HepG2 (cell line): ENCODE measurements around the gene AXIN2. TPM values are rescaled to one million over a fixed set of nuclear protein-coding genes. Genes with fewer than 3 reads are reported as not detected.
A peak's percentile ranks its signal among the peaks of the same experiment; 100 is the strongest.

Experiments
- ARHGAP35 ChIP-seq: sonication (generic); formaldehyde crosslinking; IDR thresholded peaks from 2 replicates; pipeline ENCODE4 v1.9.0; 2022; ENCODE audit warnings: mild to moderate bottlenecking, inconsistent platforms, moderate library complexity, missing genetic modification reagents, borderline replicate concordance
- ARNT2 ChIP-seq: sonication (generic); formaldehyde crosslinking; IDR thresholded peaks from 2 replicates; pipeline ENCODE4 v1.8.0; 2022; ENCODE audit warnings: mild to moderate bottlenecking, low read depth, missing genetic modification reagents, moderate library complexity
- CAMTA2 ChIP-seq: sonication (generic); formaldehyde crosslinking; IDR thresholded peaks from 2 replicates; pipeline ENCODE4 v1.4.0; 2020; ENCODE audit warnings: mild to moderate bottlenecking, missing genetic modification reagents, borderline replicate concordance
- FOXO1 ChIP-seq: sonication (generic); formaldehyde crosslinking; IDR thresholded peaks from 2 replicates; pipeline ENCODE4 v1.4.0; 2020; ENCODE audit warnings: missing genetic modification reagents
- HIVEP1 ChIP-seq: sonication (generic); formaldehyde crosslinking; IDR thresholded peaks from 2 replicates; pipeline ENCODE4 v1.4.0; 2020; ENCODE audit warnings: mild to moderate bottlenecking, missing genetic modification reagents
- HMGA1 ChIP-seq: sonication (generic); formaldehyde crosslinking; conservative IDR thresholded peaks from 2 replicates; pipeline ENCODE4 v1.4.0; 2020; ENCODE audit warnings: missing genetic modification reagents
- KLF13 ChIP-seq: sonication (generic); formaldehyde crosslinking; IDR thresholded peaks from 2 replicates; pipeline ENCODE4 v1.4.0; 2020; ENCODE audit warnings: mild to moderate bottlenecking, missing genetic modification reagents
- MAFK ChIP-seq, 2 experiments: IDR thresholded peaks in 1 of 2; conservative IDR thresholded peaks in 1 of 2; 2 replicates each; pipeline ENCODE4 v1.6.1; 2011; ENCODE audit warnings: improper control_type of control experiment in 2 of 2, low read length in 2 of 2
- NONO ChIP-seq, 2 experiments: fragments of 450-650 bp in 1 of 2; sonication (generic) in 1 of 2; formaldehyde crosslinking in 1 of 2; IDR thresholded peaks in 1 of 2; conservative IDR thresholded peaks in 1 of 2; 2 replicates each; pipeline versions ENCODE4 v1.6.1 to v1.8.0; 2017 to 2022; ENCODE audit warnings: mild to moderate bottlenecking in 1 of 2, missing genetic modification reagents in 1 of 2, moderate library complexity in 1 of 2
- RFXANK ChIP-seq: IDR thresholded peaks from 2 replicates; pipeline ENCODE4 v1.6.1; 2016
- SAFB2 ChIP-seq: sonication (generic); formaldehyde crosslinking; IDR thresholded peaks from 2 replicates; pipeline ENCODE4 v1.5.1; 2020; ENCODE audit warnings: missing genetic modification reagents, low read depth, mild to moderate bottlenecking, borderline replicate concordance
- SMAD3 ChIP-seq: sonication (generic); formaldehyde crosslinking; IDR thresholded peaks from 2 replicates; pipeline ENCODE4 v1.4.0; 2020; ENCODE audit warnings: missing genetic modification reagents
- SRSF4 ChIP-seq: fragments of 200-400 bp; formaldehyde crosslinking; IDR thresholded peaks from one replicate; pipeline ENCODE4 v1.6.1; 2018; ENCODE audit warnings: mild to moderate bottlenecking, low read depth, low read length, moderate library complexity; ENCODE audit not compliant: poor library complexity, severe bottlenecking
- ZBTB20 ChIP-seq: sonication (generic); formaldehyde crosslinking; IDR thresholded peaks from 2 replicates; pipeline ENCODE4 v1.8.1; 2023; ENCODE audit warnings: missing genetic modification reagents, low read depth, mild to moderate bottlenecking, borderline replicate concordance
- ZFYVE20 ChIP-seq: sonication (generic); formaldehyde crosslinking; IDR thresholded peaks from 2 replicates; pipeline ENCODE4 v1.8.0; 2023; ENCODE audit warnings: low read depth, mild to moderate bottlenecking, moderate library complexity, missing genetic modification reagents, borderline replicate concordance
- ZNF12 ChIP-seq: sonication (generic); formaldehyde crosslinking; IDR thresholded peaks from 2 replicates; pipeline ENCODE4 v1.5.0; 2020; ENCODE audit warnings: missing genetic modification reagents
- ZNF329 ChIP-seq: sonication (generic); formaldehyde crosslinking; IDR thresholded peaks from 2 replicates; pipeline ENCODE4 v1.9.0; 2021; ENCODE audit warnings: low read depth, mild to moderate bottlenecking, missing genetic modification reagents
- ZNF678 ChIP-seq: sonication (generic); formaldehyde crosslinking; IDR thresholded peaks from 2 replicates; pipeline ENCODE4 v1.4.0; 2020; ENCODE audit warnings: mild to moderate bottlenecking, missing genetic modification reagents
- polyA plus RNA-seq, 8 experiments: library from polyadenylated mRNA; depleted of rRNA in 3 of 8; stranded (reverse) in 7 of 8; unstranded in 1 of 8; fragments of >200 nt; fragmentation: Illumina TruSeq in 4 of 8; extraction: Trizol in 4 of 8; gene quantifications; 2 replicates each; pipeline versions ENCODE4 v1.2.1 to v1.2.3, GENCODE V29; 2011 to 2016; ENCODE audit warnings: low read depth in 4 of 8, missing spikeins in 1 of 8, mixed read lengths in 1 of 8; ENCODE audit not compliant: insufficient read depth in 1 of 8
- total RNA-seq, 5 experiments: library from RNA; depleted of rRNA; stranded (reverse); fragments of >200 nt; fragmentation: Illumina TruSeq; extraction: Trizol; gene quantifications; 2 replicates each; pipeline ENCODE4 v1.2.3, GENCODE V29; 2016; ENCODE audit warnings: low read depth in 1 of 5
- TF ChIP-seq, protein P1 (sequence below): sonication (generic); formaldehyde crosslinking; IDR thresholded peaks from 2 replicates; pipeline ENCODE4 v1.8.1; 2023; ENCODE audit warnings: mild to moderate bottlenecking, inconsistent platforms, moderate library complexity, missing genetic modification reagents, borderline replicate concordance
- TF ChIP-seq, protein P2 (sequence below): sonication (generic); formaldehyde crosslinking; conservative IDR thresholded peaks from 2 replicates; pipeline ENCODE4 v1.8.0; 2022; ENCODE audit warnings: low read depth, missing genetic modification reagents
- TF ChIP-seq, protein P3 (sequence below): sonication (generic); formaldehyde crosslinking; IDR thresholded peaks from 2 replicates; pipeline ENCODE4 v1.4.0; 2020; ENCODE audit warnings: mild to moderate bottlenecking, missing genetic modification reagents
- TF ChIP-seq, protein P4 (sequence below): sonication (generic); formaldehyde crosslinking; IDR thresholded peaks from 2 replicates; pipeline ENCODE4 v1.4.0; 2020; ENCODE audit warnings: missing genetic modification reagents
- TF ChIP-seq, protein P5 (sequence below): sonication (generic); formaldehyde crosslinking; IDR thresholded peaks from 2 replicates; pipeline ENCODE4 v1.8.0; 2022; ENCODE audit warnings: mild to moderate bottlenecking, missing genetic modification reagents, moderate library complexity

Gene AXIN2
- total and polyA plus RNA-seq, 2 of the 13 experiments (the other 11 are each of a cell fraction or from before 2014, with no cell fraction given), result 58.6 to 63.4 TPM

DNA sequence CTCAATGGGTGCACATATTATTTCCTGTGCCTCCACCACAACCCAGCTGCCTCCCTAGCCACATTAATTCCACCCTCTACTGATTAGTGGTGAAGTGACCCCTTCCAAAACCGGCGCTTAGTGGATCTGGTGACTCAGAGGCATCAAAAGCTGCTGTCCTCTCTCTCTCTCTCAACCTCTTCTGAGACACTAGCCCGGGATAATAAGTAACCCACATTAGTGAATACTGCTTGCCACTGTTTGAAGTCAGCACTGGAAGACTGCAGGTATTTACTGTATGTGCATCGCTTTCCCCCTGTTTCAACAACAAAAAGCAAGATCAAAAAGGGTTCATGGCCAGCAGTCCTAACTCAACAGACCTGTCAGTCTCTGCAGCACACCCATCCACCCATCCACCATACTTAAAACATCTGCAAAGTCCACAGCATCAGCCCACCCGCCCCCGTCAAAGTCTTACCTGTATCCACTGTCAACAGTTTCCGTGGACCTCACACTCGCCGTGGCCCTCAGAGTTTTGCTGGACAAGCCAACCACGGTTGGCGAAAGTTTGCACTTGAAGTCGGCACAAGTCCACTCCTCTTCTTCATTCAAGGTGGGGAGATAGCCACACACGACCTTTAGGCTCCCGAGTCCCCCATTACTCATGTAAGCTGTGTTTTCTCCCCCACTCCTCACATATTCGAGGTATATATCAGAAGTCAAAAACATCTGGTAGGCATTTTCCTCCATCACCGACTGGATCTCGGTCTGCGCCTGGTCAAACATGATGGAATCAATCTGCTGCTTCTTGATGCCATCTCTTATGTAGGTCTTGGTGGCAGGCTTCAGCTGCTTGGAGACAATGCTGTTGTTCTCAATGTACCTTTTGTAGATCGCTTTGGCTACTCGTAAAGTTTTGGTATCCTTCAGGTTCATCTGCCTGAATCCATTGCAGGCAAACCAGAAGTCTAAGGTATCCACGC is 3.8 kb downstream of the AXIN2 start (continued):
- TF ChIP-seq, protein P1, sequence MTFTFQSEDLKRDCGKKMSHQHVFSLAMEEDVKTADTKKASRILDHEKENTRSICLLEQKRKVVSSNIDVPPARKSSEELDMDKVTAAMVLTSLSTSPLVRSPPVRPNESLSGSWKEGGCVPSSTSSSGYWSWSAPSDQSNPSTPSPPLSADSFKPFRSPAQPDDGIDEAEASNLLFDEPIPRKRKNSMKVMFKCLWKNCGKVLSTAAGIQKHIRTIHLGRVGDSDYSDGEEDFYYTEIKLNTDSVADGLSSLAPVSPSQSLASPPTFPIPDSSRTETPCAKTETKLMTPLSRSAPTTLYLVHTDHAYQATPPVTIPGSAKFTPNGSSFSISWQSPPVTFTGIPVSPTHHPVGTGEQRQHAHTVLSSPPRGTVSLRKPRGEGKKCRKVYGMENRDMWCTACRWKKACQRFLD (CRISPR knock-in tag), result no peak
- no peak for TF ChIP-seq ZFYVE20
- 0 out of 2 replicates have a peak, but pooled peaks have one; percentile 29 for TF ChIP-seq RFXANK (CRISPR knock-in tag)
- TF ChIP-seq MAFK (conservative IDR thresholded peaks at IDR 0.05 in 1 of 2, IDR thresholded peaks at IDR 0.05 in 1 of 2; ENCODE audit: low read length in 2 of 2), result no peak
- TF ChIP-seq FOXO1 (CRISPR knock-in tag), result peak; percentile 97
- no peak for TF ChIP-seq SRSF4
- TF ChIP-seq ZNF12, result peak; percentile 91
- no peak for TF ChIP-seq KLF13 (CRISPR knock-in tag)
- TF ChIP-seq, protein P2, sequence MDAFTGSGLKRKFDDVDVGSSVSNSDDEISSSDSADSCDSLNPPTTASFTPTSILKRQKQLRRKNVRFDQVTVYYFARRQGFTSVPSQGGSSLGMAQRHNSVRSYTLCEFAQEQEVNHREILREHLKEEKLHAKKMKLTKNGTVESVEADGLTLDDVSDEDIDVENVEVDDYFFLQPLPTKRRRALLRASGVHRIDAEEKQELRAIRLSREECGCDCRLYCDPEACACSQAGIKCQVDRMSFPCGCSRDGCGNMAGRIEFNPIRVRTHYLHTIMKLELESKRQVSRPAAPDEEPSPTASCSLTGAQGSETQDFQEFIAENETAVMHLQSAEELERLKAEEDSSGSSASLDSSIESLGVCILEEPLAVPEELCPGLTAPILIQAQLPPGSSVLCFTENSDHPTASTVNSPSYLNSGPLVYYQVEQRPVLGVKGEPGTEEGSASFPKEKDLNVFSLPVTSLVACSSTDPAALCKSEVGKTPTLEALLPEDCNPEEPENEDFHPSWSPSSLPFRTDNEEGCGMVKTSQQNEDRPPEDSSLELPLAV (CRISPR knock-in tag), result no peak
- no peak for TF ChIP-seq ZNF329 (CRISPR knock-in tag)
- TF ChIP-seq HMGA1 (CRISPR knock-in tag), result no peak
- TF ChIP-seq ZNF678 (CRISPR knock-in tag), result no peak
- TF ChIP-seq, protein P3, sequence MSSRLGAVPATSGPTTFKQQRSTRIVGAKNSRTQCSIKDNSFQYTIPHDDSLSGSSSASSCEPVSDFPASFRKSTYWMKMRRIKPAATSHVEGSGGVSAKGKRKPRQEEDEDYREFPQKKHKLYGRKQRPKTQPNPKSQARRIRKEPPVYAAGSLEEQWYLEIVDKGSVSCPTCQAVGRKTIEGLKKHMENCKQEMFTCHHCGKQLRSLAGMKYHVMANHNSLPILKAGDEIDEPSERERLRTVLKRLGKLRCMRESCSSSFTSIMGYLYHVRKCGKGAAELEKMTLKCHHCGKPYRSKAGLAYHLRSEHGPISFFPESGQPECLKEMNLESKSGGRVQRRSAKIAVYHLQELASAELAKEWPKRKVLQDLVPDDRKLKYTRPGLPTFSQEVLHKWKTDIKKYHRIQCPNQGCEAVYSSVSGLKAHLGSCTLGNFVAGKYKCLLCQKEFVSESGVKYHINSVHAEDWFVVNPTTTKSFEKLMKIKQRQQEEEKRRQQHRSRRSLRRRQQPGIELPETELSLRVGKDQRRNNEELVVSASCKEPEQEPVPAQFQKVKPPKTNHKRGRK (CRISPR knock-in tag), result no peak
- TF ChIP-seq ZBTB20, result peak; percentile 82; the same call in 1 of the 2 replicates
- peak; percentile 47; the same call in 1 of the 2 replicates for TF ChIP-seq SAFB2 (CRISPR knock-in tag)
- TF ChIP-seq, protein P4, sequence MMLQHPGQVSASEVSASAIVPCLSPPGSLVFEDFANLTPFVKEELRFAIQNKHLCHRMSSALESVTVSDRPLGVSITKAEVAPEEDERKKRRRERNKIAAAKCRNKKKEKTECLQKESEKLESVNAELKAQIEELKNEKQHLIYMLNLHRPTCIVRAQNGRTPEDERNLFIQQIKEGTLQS (CRISPR knock-in tag), result peak; percentile 78
- TF ChIP-seq NONO (IDR thresholded peaks at IDR 0.05), result no peak
- peak; percentile 78 for TF ChIP-seq NONO (CRISPR knock-in tag; conservative IDR thresholded peaks at IDR 0.05)
- peak; percentile 83; the same call in 1 of the 2 replicates for TF ChIP-seq SMAD3 (CRISPR knock-in tag)
- 0 out of 2 replicates have a peak, but pooled peaks have one; percentile 68 for TF ChIP-seq ARHGAP35
- peak; percentile 84 for TF ChIP-seq ARNT2
- no peak for TF ChIP-seq CAMTA2 (CRISPR knock-in tag)
- TF ChIP-seq, protein P5, sequence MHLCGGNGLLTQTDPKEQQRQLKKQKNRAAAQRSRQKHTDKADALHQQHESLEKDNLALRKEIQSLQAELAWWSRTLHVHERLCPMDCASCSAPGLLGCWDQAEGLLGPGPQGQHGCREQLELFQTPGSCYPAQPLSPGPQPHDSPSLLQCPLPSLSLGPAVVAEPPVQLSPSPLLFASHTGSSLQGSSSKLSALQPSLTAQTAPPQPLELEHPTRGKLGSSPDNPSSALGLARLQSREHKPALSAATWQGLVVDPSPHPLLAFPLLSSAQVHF (CRISPR knock-in tag), result no peak
- no peak; the same call in 1 of the 2 replicates for TF ChIP-seq HIVEP1
